GM19467 (cell line): ENCODE measurements around the gene SEMA4G.
"Not testable (repeated sequence)": the region's sequence is repeated elsewhere in the genome, so short reads cannot be mapped to it uniquely, and the experiment has no call there.

ENCODE experiments used
- ATAC-seq: cut with Tn5 transposase; IDR thresholded peaks from one replicate; pipeline ENCODE4 v1.9.1; 2021; ENCODE audit warnings: mild to moderate bottlenecking, moderate library complexity; ENCODE audit not compliant: unreplicated experiment

The SEMA4G gene

GRCh38 chr10:100970914-100971811 lies 1.9 kb downstream of the SEMA4G start:
- no peak for ATAC-seq

GRCh38 chr10:100972115-100972903 lies 3.0 kb downstream of the SEMA4G start:
- ATAC-seq: no peak

- no peak for ATAC-seq
Measured at GRCh38 chr10:100972904-100973535, 3.7 kb downstream of the SEMA4G start.

- not testable (repeated sequence) for ATAC-seq
Measured at GRCh38 chr10:100975397-100975796, 6.1 kb downstream of the SEMA4G start.

- ATAC-seq: no peak
Measured at GRCh38 chr10:100976906-100977305, 7.6 kb downstream of the SEMA4G start.

- ATAC-seq: no peak
Measured at GRCh38 chr10:100977436-100977835, 8.1 kb downstream of the SEMA4G start.

GRCh38 chr10:100978121-100978900 lies 9.0 kb downstream of the SEMA4G start:
- no peak for ATAC-seq

- no peak for ATAC-seq
Measured at GRCh38 chr10:100978901-100979195, 9.5 kb downstream of the SEMA4G start.

GRCh38 chr10:100979791-100980272 lies 10.5 kb downstream of the SEMA4G start:
- no peak for ATAC-seq

GRCh38 chr10:100980311-100980710 lies 11.0 kb downstream of the SEMA4G start:
- no peak for ATAC-seq

GRCh38 chr10:100980711-100981110 lies 11.4 kb downstream of the SEMA4G start:
- ATAC-seq: no peak

- no peak for ATAC-seq
Measured at GRCh38 chr10:100981178-100981772, 12.0 kb downstream of the SEMA4G start.

GRCh38 chr10:100982916-100983830 lies 13.9 kb downstream of the SEMA4G start:
- ATAC-seq: no peak

GRCh38 chr10:100983868-100984671 lies 14.8 kb downstream of the SEMA4G start:
- ATAC-seq: no peak

GRCh38 chr10:100984672-100985177 lies 15.4 kb downstream of the SEMA4G start:
- ATAC-seq: no peak

GRCh38 chr10:100985336-100985735 lies 16.0 kb downstream of the SEMA4G start:
- ATAC-seq: no peak

- ATAC-seq: no peak
Measured at GRCh38 chr10:100986623-100986951, 17.3 kb downstream of the SEMA4G start.

GRCh38 chr10:100986952-100987684 lies 17.8 kb downstream of the SEMA4G start, which contains the start of the genes MRPL43 and TWNK:
Gene MRPL43 (minus strand): TSS chr10:100987497. CDS start chr10:100987443, 54 bp downstream.
Gene TWNK (plus strand): TSS chr10:100987543. CDS start chr10:100988211, 668 bp downstream.
- ATAC-seq: peak; percentile 74
